ENCODE data around the gene TBRG1.
"Not testable (repeated sequence)": the region's sequence is repeated elsewhere in the genome, so short reads cannot be mapped to it uniquely, and the experiment has no call there.

TBRG1 gene

GRCh38 chr11:124622531-124623451 lies at the start of gene TBRG1:
TSS of gene TBRG1 (plus strand) at chr11:124622864. CDS start at chr11:124623084, 220 bp downstream.
- DNase-seq (ENCODE audit: low read depth): peak; percentile 75

- no peak for DNase-seq (ENCODE audit: low read depth)
These were observed 44.8 kb upstream of the TBRG1 start for GRCh38 chr11:124577716-124578427.

GRCh38 chr11:124578761-124579160 lies 43.9 kb upstream of the TBRG1 start:
- no peak for DNase-seq (ENCODE audit: low read depth)

- no peak for DNase-seq (ENCODE audit: low read depth)
These were observed 40.8 kb upstream of the TBRG1 start for GRCh38 chr11:124581817-124582216.

- DNase-seq (ENCODE audit: low read depth): no peak
These were observed 40.1 kb upstream of the TBRG1 start for GRCh38 chr11:124582565-124582964.

- no peak for DNase-seq (ENCODE audit: low read depth)
These were observed 38.9 kb upstream of the TBRG1 start for GRCh38 chr11:124583781-124584180.

- DNase-seq (ENCODE audit: low read depth): no peak
These were observed 37.8 kb upstream of the TBRG1 start for GRCh38 chr11:124584681-124585372.

GRCh38 chr11:124586238-124586860 lies 36.3 kb upstream of the TBRG1 start:
- DNase-seq (ENCODE audit: low read depth): peak; percentile 3

- DNase-seq (ENCODE audit: low read depth): no peak
These were observed 31.2 kb upstream of the TBRG1 start for GRCh38 chr11:124591430-124591829.

GRCh38 chr11:124592627-124593026 lies 30.0 kb upstream of the TBRG1 start:
- no peak for DNase-seq (ENCODE audit: low read depth)

GRCh38 chr11:124595302-124595701 lies 27.4 kb upstream of the TBRG1 start:
- DNase-seq (ENCODE audit: low read depth): no peak

GRCh38 chr11:124597626-124598025 lies 25.0 kb upstream of the TBRG1 start:
- no peak for DNase-seq (ENCODE audit: low read depth)

GRCh38 chr11:124600621-124601320 lies 21.9 kb upstream of the TBRG1 start:
- no peak for DNase-seq (ENCODE audit: low read depth)

- no peak for DNase-seq (ENCODE audit: low read depth)
These were observed 20.5 kb upstream of the TBRG1 start for GRCh38 chr11:124602193-124602592.

- DNase-seq (ENCODE audit: low read depth): not testable (repeated sequence)
These were observed 19.9 kb upstream of the TBRG1 start for GRCh38 chr11:124602723-124603122.

- no peak for DNase-seq (ENCODE audit: low read depth)
These were observed 16.9 kb upstream of the TBRG1 start for GRCh38 chr11:124605719-124606118.

GRCh38 chr11:124608147-124608546 lies 14.5 kb upstream of the TBRG1 start:
- no peak for DNase-seq (ENCODE audit: low read depth)

GRCh38 chr11:124610295-124610694 lies 12.4 kb upstream of the TBRG1 start:
- no peak for DNase-seq (ENCODE audit: low read depth)

GRCh38 chr11:124611064-124611463 lies 11.6 kb upstream of the TBRG1 start, which contains the start of gene PANX3:
TSS of gene PANX3 (plus strand) at chr11:124611428. CDS start at chr11:124611557, 129 bp downstream.
- no peak for DNase-seq (ENCODE audit: low read depth)

GRCh38 chr11:124612045-124612444 lies 10.6 kb upstream of the TBRG1 start:
- DNase-seq (ENCODE audit: low read depth): no peak

GRCh38 chr11:124612567-124613246 lies 10.0 kb upstream of the TBRG1 start:
- DNase-seq (ENCODE audit: low read depth): no peak

All from activated T-helper 9 cell treated with anti-CD3 and anti-CD28 coated beads, Interleukin-2, amount 50 U/mL, for 16 hours (primary cell).